ENCODE results near the gene CABP7.
"Not testable (repeated sequence)": the region's sequence is repeated elsewhere in the genome, so short reads cannot be mapped to it uniquely, and the experiment has no call there.

The CABP7 gene

GRCh38 chr22:29742326-29742725, 22.5 kb downstream of the CABP7 start:
- Histone ChIP-seq H3K27me3 (replicated peaks; ENCODE audit: control insufficient read depth, insufficient read depth, low read length, poor library complexity, severe bottlenecking) (no peaks in the 10 kb centered on the region), H3K4me3 (ENCODE audit: insufficient read depth, low read depth, low read length, poor library complexity, severe bottlenecking) (no peak overlapping the region), H3K27ac (ENCODE audit: insufficient read depth, low read length, poor library complexity, severe bottlenecking) (no peak overlapping the region), H3K36me3 (ENCODE audit: control insufficient read depth, insufficient read depth, low read length) (peaks cover 26% of the 10 kb centered on the region), H3K4me1 (ENCODE audit: control insufficient read depth, insufficient read depth, low read length, poor library complexity, severe bottlenecking) (no peaks in the 10 kb centered on the region), H3K9me3 (ENCODE audit: control insufficient read depth, low read length) (no peaks in the 10 kb centered on the region)
- DNase-seq = no peak

- Histone ChIP-seq H3K36me3 (ENCODE audit: control insufficient read depth, insufficient read depth, low read length) (peaks cover 23% of the 10 kb centered on the region), H3K9me3 (ENCODE audit: control insufficient read depth, low read length) (no peaks in the 10 kb centered on the region), H3K4me1 (ENCODE audit: control insufficient read depth, insufficient read depth, low read length, poor library complexity, severe bottlenecking) (no peaks in the 10 kb centered on the region), H3K27ac (ENCODE audit: insufficient read depth, low read length, poor library complexity, severe bottlenecking) (no peak overlapping the region), H3K4me3 (ENCODE audit: insufficient read depth, low read depth, low read length, poor library complexity, severe bottlenecking) (no peak overlapping the region), H3K27me3 (replicated peaks; ENCODE audit: control insufficient read depth, insufficient read depth, low read length, poor library complexity, severe bottlenecking) (no peaks in the 10 kb centered on the region)
- DNase-seq = no peak
Observed at GRCh38 chr22:29744902-29745301, 25.1 kb downstream of the CABP7 start.

GRCh38 chr22:29747832-29748231, 28.0 kb downstream of the CABP7 start:
- no peak for DNase-seq
- no peak overlapping the region for H3K4me3 ChIP-seq (ENCODE audit: insufficient read depth, low read depth, low read length, poor library complexity, severe bottlenecking)
- H3K27me3 ChIP-seq (replicated peaks; ENCODE audit: control insufficient read depth, insufficient read depth, low read length, poor library complexity, severe bottlenecking) = no peaks in the 10 kb centered on the region
- H3K36me3 ChIP-seq (ENCODE audit: control insufficient read depth, insufficient read depth, low read length) = peaks cover 19% of the 10 kb centered on the region
- H3K27ac ChIP-seq (ENCODE audit: insufficient read depth, low read length, poor library complexity, severe bottlenecking) = no peak overlapping the region
- H3K9me3 ChIP-seq (ENCODE audit: control insufficient read depth, low read length) = no peaks in the 10 kb centered on the region
- peaks cover 8% of the 10 kb centered on the region for H3K4me1 ChIP-seq (ENCODE audit: control insufficient read depth, insufficient read depth, low read length, poor library complexity, severe bottlenecking)

GRCh38 chr22:29748248-29748893, 28.6 kb downstream of the CABP7 start:
- no peak for DNase-seq
- no peaks in the 10 kb centered on the region for H3K9me3 ChIP-seq (ENCODE audit: control insufficient read depth, low read length)
- H3K4me3 ChIP-seq (ENCODE audit: insufficient read depth, low read depth, low read length, poor library complexity, severe bottlenecking) = no peak overlapping the region
- H3K27ac ChIP-seq (ENCODE audit: insufficient read depth, low read length, poor library complexity, severe bottlenecking) = no peak overlapping the region
- no peaks in the 10 kb centered on the region for H3K27me3 ChIP-seq (replicated peaks; ENCODE audit: control insufficient read depth, insufficient read depth, low read length, poor library complexity, severe bottlenecking)
- peaks cover 8% of the 10 kb centered on the region for H3K4me1 ChIP-seq (ENCODE audit: control insufficient read depth, insufficient read depth, low read length, poor library complexity, severe bottlenecking)
- H3K36me3 ChIP-seq (ENCODE audit: control insufficient read depth, insufficient read depth, low read length) = peaks cover 19% of the 10 kb centered on the region

GRCh38 chr22:29750029-29750428, 30.2 kb downstream of the CABP7 start:
- no peaks in the 10 kb centered on the region for H3K9me3 ChIP-seq (ENCODE audit: control insufficient read depth, low read length)
- H3K4me3 ChIP-seq (ENCODE audit: insufficient read depth, low read depth, low read length, poor library complexity, severe bottlenecking) = no peak overlapping the region
- no peak for DNase-seq
- H3K27ac ChIP-seq (ENCODE audit: insufficient read depth, low read length, poor library complexity, severe bottlenecking) = no peak overlapping the region
- no peaks in the 10 kb centered on the region for H3K27me3 ChIP-seq (replicated peaks; ENCODE audit: control insufficient read depth, insufficient read depth, low read length, poor library complexity, severe bottlenecking)
- H3K36me3 ChIP-seq (ENCODE audit: control insufficient read depth, insufficient read depth, low read length) = peaks cover 16% of the 10 kb centered on the region
- H3K4me1 ChIP-seq (ENCODE audit: control insufficient read depth, insufficient read depth, low read length, poor library complexity, severe bottlenecking) = peaks cover 8% of the 10 kb centered on the region

GRCh38 chr22:29750559-29751538, 31.0 kb downstream of the CABP7 start:
- no peak overlapping the region for H3K4me3 ChIP-seq (ENCODE audit: insufficient read depth, low read depth, low read length, poor library complexity, severe bottlenecking)
- H3K36me3 ChIP-seq (ENCODE audit: control insufficient read depth, insufficient read depth, low read length) = peaks cover 16% of the 10 kb centered on the region
- peaks cover 8% of the 10 kb centered on the region for H3K4me1 ChIP-seq (ENCODE audit: control insufficient read depth, insufficient read depth, low read length, poor library complexity, severe bottlenecking)
- H3K27ac ChIP-seq (ENCODE audit: insufficient read depth, low read length, poor library complexity, severe bottlenecking) = no peak overlapping the region
- H3K9me3 ChIP-seq (ENCODE audit: control insufficient read depth, low read length) = no peaks in the 10 kb centered on the region
- no peak for DNase-seq
- H3K27me3 ChIP-seq (replicated peaks; ENCODE audit: control insufficient read depth, insufficient read depth, low read length, poor library complexity, severe bottlenecking) = no peaks in the 10 kb centered on the region

GRCh38 chr22:29751669-29752068, 31.9 kb downstream of the CABP7 start:
- no peak overlapping the region for H3K27ac ChIP-seq (ENCODE audit: insufficient read depth, low read length, poor library complexity, severe bottlenecking)
- DNase-seq = no peak
- H3K36me3 ChIP-seq (ENCODE audit: control insufficient read depth, insufficient read depth, low read length) = peaks cover 14% of the 10 kb centered on the region
- H3K4me3 ChIP-seq (ENCODE audit: insufficient read depth, low read depth, low read length, poor library complexity, severe bottlenecking) = no peak overlapping the region
- no peaks in the 10 kb centered on the region for H3K27me3 ChIP-seq (replicated peaks; ENCODE audit: control insufficient read depth, insufficient read depth, low read length, poor library complexity, severe bottlenecking)
- no peaks in the 10 kb centered on the region for H3K9me3 ChIP-seq (ENCODE audit: control insufficient read depth, low read length)
- peaks cover 8% of the 10 kb centered on the region for H3K4me1 ChIP-seq (ENCODE audit: control insufficient read depth, insufficient read depth, low read length, poor library complexity, severe bottlenecking)

- DNase-seq = no peak
Observed at GRCh38 chr22:29753808-29754657, 34.2 kb downstream of the CABP7 start.

GRCh38 chr22:29754658-29755395, 35.0 kb downstream of the CABP7 start:
- H3K4me3 ChIP-seq (ENCODE audit: insufficient read depth, low read depth, low read length, poor library complexity, severe bottlenecking); H3K4me1 ChIP-seq (ENCODE audit: control insufficient read depth, insufficient read depth, low read length, poor library complexity, severe bottlenecking); DNase-seq; H3K27ac ChIP-seq (ENCODE audit: insufficient read depth, low read length, poor library complexity, severe bottlenecking); H3K36me3 ChIP-seq (ENCODE audit: control insufficient read depth, insufficient read depth, low read length); H3K9me3 ChIP-seq (ENCODE audit: control insufficient read depth, low read length); H3K27me3 ChIP-seq (replicated peaks; ENCODE audit: control insufficient read depth, insufficient read depth, low read length, poor library complexity, severe bottlenecking): not testable (repeated sequence)

More at GRCh38 chr22:29753808-29754657, 34.2 kb downstream of the CABP7 start:
- Histone ChIP-seq H3K4me3 (ENCODE audit: insufficient read depth, low read depth, low read length, poor library complexity, severe bottlenecking) (no peak overlapping the region), H3K4me1 (ENCODE audit: control insufficient read depth, insufficient read depth, low read length, poor library complexity, severe bottlenecking) (peaks cover 8% of the 10 kb centered on the region), H3K27ac (ENCODE audit: insufficient read depth, low read length, poor library complexity, severe bottlenecking) (no peak overlapping the region), H3K36me3 (ENCODE audit: control insufficient read depth, insufficient read depth, low read length) (no peaks in the 10 kb centered on the region), H3K27me3 (replicated peaks; ENCODE audit: control insufficient read depth, insufficient read depth, low read length, poor library complexity, severe bottlenecking) (no peaks in the 10 kb centered on the region), H3K9me3 (ENCODE audit: control insufficient read depth, low read length) (no peaks in the 10 kb centered on the region)

All from effector memory CD4-positive, alpha-beta T cell (primary cell).